HCT116 (cell line): Measurements from ENCODE around the gene CAMKMT. TPM values are rescaled to one million over a fixed set of nuclear protein-coding genes. Genes with fewer than 3 reads are reported as not detected.

ENCODE experiments used
- ATAC-seq: fragments of 200-7000 bp; cut with Tn5 transposase; 2 replicates; pipeline ENCODE4 v1.9.1; 2020; ENCODE audit warnings: mild to moderate bottlenecking, moderate library complexity
- BruUV-seq: library from RNA; stranded (reverse); fragments of 400-500 nt; replicated peaks from 2 replicates; lab custom pipeline; 2021; lab: Mats Ljungman, UMichigan
- CTCF ChIA-PET: fragments of 300-600 bp; sonication (Branson Sonifier 250); formaldehyde crosslinking; loops from one replicate; lab custom pipeline; 2021; ENCODE audit warnings: antibody characterized with exemption; lab: Charles Lee
- POLR2A ChIA-PET: fragments of 300-600, 350-600 bp; sonication (Branson Sonifier 250); formaldehyde crosslinking; loops from one replicate; lab custom pipeline; 2021; ENCODE audit warnings: antibody characterized with exemption; lab: Charles Lee
- RAD21 ChIA-PET, 2 experiments: fragments of 300-600 bp; sonication (Branson Sonifier 250); formaldehyde crosslinking; loops; one replicate each; lab custom pipeline; 2023; ENCODE audit warnings: low total read pairs in 2 of 2; ENCODE audit not compliant: uncharacterized antibody in 2 of 2, unreplicated experiment in 2 of 2, low non-redundant PET in 1 of 2; lab: Charles Lee
- DNase-seq: peaks from one replicate; pipeline ENCODE4 v3.0.0-alpha.2; 2010; ENCODE audit warnings: low read depth, low spot score
- H2AFZ ChIP-seq: fragments of 200-600 bp; shearing (Covaris generic), sonication (generic); 2 replicates; pipeline ENCODE4 v1.6.1; 2017; ENCODE audit warnings: low read depth, mixed run types, mixed read lengths, antibody characterized with exemption, low read length; ENCODE audit not compliant: poor library complexity, severe bottlenecking
- H3K27ac ChIP-seq: 2 replicates; pipeline ENCODE4 v1.5.1; 2012; ENCODE audit warnings: low read depth, low read length
- H3K27me3 ChIP-seq: fragments of 200-600 bp; sonication (generic); 2 replicates; pipeline ENCODE4 v1.6.1; 2016; ENCODE audit warnings: mixed run types, low read length, mixed read lengths; ENCODE audit not compliant: insufficient read depth
- H3K36me3 ChIP-seq, 2 experiments: fragments of 200-500 bp in 1 of 2; fragments of 200-600 bp in 1 of 2; sonication (Bioruptor generic) in 1 of 2; sonication (generic) in 1 of 2; 2 replicates each; pipeline versions ENCODE4 v1.5.1 to v1.6.1; 2014 to 2016; ENCODE audit warnings: low read length in 2 of 2, inconsistent platforms in 1 of 2, mixed read lengths in 1 of 2, mixed run types in 1 of 2; ENCODE audit not compliant: insufficient read depth in 2 of 2, control insufficient read depth in 1 of 2
- H3K4me1 ChIP-seq, 2 experiments: fragments of 200-600 bp in 1 of 2; sonication (generic) in 1 of 2; 2 replicates each; pipeline versions ENCODE4 v1.5.1 to v1.6.1; 2012 to 2017; ENCODE audit warnings: low read length in 2 of 2, inconsistent platforms in 1 of 2, mild to moderate bottlenecking in 1 of 2, mixed read lengths in 1 of 2, mixed run types in 1 of 2, moderate library complexity in 1 of 2; ENCODE audit not compliant: insufficient read depth in 2 of 2, control insufficient read depth in 1 of 2
- H3K4me2 ChIP-seq: fragments of 200-600 bp; sonication (generic); 2 replicates; pipeline ENCODE4 v1.6.1; 2017; ENCODE audit warnings: mixed run types, low read length, mixed read lengths
- H3K4me3 ChIP-seq, 2 experiments: fragments of 200-600 bp in 1 of 2; sonication (generic) in 1 of 2; replicated peaks in 1 of 2; 2 replicates each; pipeline ENCODE4 v1.5.1; 2011 to 2016; ENCODE audit warnings: low read length in 2 of 2, control low read depth in 1 of 2, low read depth in 1 of 2, mild to moderate bottlenecking in 1 of 2, mixed read lengths in 1 of 2, mixed run types in 1 of 2
- H3K79me2 ChIP-seq: fragments of 200-600 bp; sonication (generic); 2 replicates; pipeline ENCODE4 v1.6.1; 2017; ENCODE audit warnings: mild to moderate bottlenecking, mixed run types, low read length, moderate library complexity, mixed read lengths; ENCODE audit not compliant: insufficient read depth
- H3K9ac ChIP-seq: fragments of 200-600 bp; sonication (generic); 2 replicates; pipeline ENCODE4 v1.6.1; 2016; ENCODE audit warnings: low read length, mixed read lengths
- H3K9me2 ChIP-seq: fragments of 200-600 bp; sonication (generic), shearing (Covaris generic); 2 replicates; pipeline ENCODE4 v1.6.1; 2017; ENCODE audit warnings: mixed run types, mild to moderate bottlenecking, moderate library complexity; ENCODE audit not compliant: insufficient read depth
- H3K9me3 ChIP-seq, 2 experiments: fragments of 200-500 bp in 1 of 2; fragments of 200-600 bp in 1 of 2; sonication (Bioruptor generic) in 1 of 2; sonication (generic) in 1 of 2; 2 replicates each; pipeline ENCODE4 v1.6.1; 2014 to 2017; ENCODE audit warnings: low read length in 2 of 2, mixed read lengths in 2 of 2, inconsistent platforms in 1 of 2, low read depth in 1 of 2, mild to moderate bottlenecking in 1 of 2, mixed run types in 1 of 2, moderate library complexity in 1 of 2; ENCODE audit not compliant: control insufficient read depth in 1 of 2, insufficient read depth in 1 of 2
- H4K20me1 ChIP-seq: fragments of 200-600 bp; sonication (generic), shearing (Covaris generic); 2 replicates; pipeline ENCODE4 v1.6.1; 2017; ENCODE audit warnings: mixed run types, mild to moderate bottlenecking, moderate library complexity; ENCODE audit not compliant: insufficient read depth
- CEBPB ChIP-seq: IDR thresholded peaks from 2 replicates; pipeline ENCODE4 v1.6.1; 2012; ENCODE audit warnings: low read depth
- EGR1 ChIP-seq: IDR thresholded peaks from 2 replicates; pipeline ENCODE4 v1.6.1; 2012; ENCODE audit warnings: low read depth
- EZH2phosphoT487 ChIP-seq: fragments of 200-600 bp; IDR thresholded peaks from 2 replicates; pipeline ENCODE4 v1.6.1; 2018; ENCODE audit warnings: antibody characterized with exemption, borderline replicate concordance
- FOSL1 ChIP-seq: IDR thresholded peaks from 2 replicates; pipeline ENCODE4 v1.6.1; 2012; ENCODE audit warnings: low read depth
- JUND ChIP-seq: IDR thresholded peaks from 2 replicates; pipeline ENCODE4 v1.6.1; 2012
- RAD21 ChIP-seq: IDR thresholded peaks from 2 replicates; pipeline ENCODE4 v1.6.1; 2012; ENCODE audit warnings: low read depth, mild to moderate bottlenecking
- SP1 ChIP-seq: IDR thresholded peaks from 2 replicates; pipeline ENCODE4 v1.6.1; 2012; ENCODE audit warnings: low read depth
- SRF ChIP-seq: IDR thresholded peaks from 2 replicates; pipeline ENCODE4 v1.6.1; 2012; ENCODE audit warnings: low read depth
- YY1 ChIP-seq: IDR thresholded peaks from 2 replicates; pipeline ENCODE4 v1.6.1; 2011; ENCODE audit warnings: low read length, low read depth, moderate library complexity, mild to moderate bottlenecking; ENCODE audit not compliant: insufficient replicate concordance; ENCODE audit errors: extremely low read depth
- ZFX ChIP-seq: fragments of 450-650 bp; IDR thresholded peaks from 2 replicates; pipeline ENCODE4 v1.6.1; 2017
- ZNF274 ChIP-seq: fragments of 200-500 bp; sonication (Bioruptor generic); IDR thresholded peaks from 2 replicates; pipeline ENCODE4 v1.6.1; 2014; ENCODE audit warnings: mild to moderate bottlenecking, low read depth, low read length, inconsistent platforms
- intact Hi-C: fragments of 100-400 bp; cut with micrococcal nuclease; formaldehyde crosslinking; loops from 2 replicates; pipeline ENCODE4 v1.10.0; 2022
- total RNA-seq: library from RNA; stranded (reverse); gene quantifications from one replicate; pipeline ENCODE4 v1.2.1, GENCODE V29; 2021; ENCODE audit not compliant: unreplicated experiment
- TF ChIP-seq, protein P1 (sequence below): IDR thresholded peaks from 2 replicates; pipeline ENCODE4 v1.6.1; 2012
- TF ChIP-seq, protein P2 (sequence below): IDR thresholded peaks from 2 replicates; pipeline ENCODE4 v1.6.1; 2011; ENCODE audit warnings: mild to moderate bottlenecking, low read length, moderate library complexity; ENCODE audit not compliant: insufficient replicate concordance; ENCODE audit errors: extremely low read depth
- TF ChIP-seq, protein P3 (sequence below), 3 experiments: fragments of 200-600 bp in 1 of 3; sonication (generic) in 1 of 3; IDR thresholded peaks in 2 of 3; conservative IDR thresholded peaks in 1 of 3; 2 replicates each; pipeline ENCODE4 v1.5.1; 2012 to 2017; ENCODE audit warnings: low read depth in 2 of 3, low read length in 2 of 3, antibody characterized with exemption in 1 of 3, borderline replicate concordance in 1 of 3, control low read depth in 1 of 3, mild to moderate bottlenecking in 1 of 3, mixed read lengths in 1 of 3, mixed run types in 1 of 3, moderate library complexity in 1 of 3; ENCODE audit not compliant: insufficient read depth in 1 of 3
- TF ChIP-seq, protein P4 (sequence below): IDR thresholded peaks from 2 replicates; pipeline ENCODE4 v1.6.1; 2012; ENCODE audit warnings: low read depth
- TF ChIP-seq, protein P5 (sequence below): IDR thresholded peaks from 2 replicates; pipeline ENCODE4 v1.6.1; 2012

The CAMKMT gene
- total RNA-seq, 1 experiment from 2014 or later, result 10.6 TPM

DNA sequence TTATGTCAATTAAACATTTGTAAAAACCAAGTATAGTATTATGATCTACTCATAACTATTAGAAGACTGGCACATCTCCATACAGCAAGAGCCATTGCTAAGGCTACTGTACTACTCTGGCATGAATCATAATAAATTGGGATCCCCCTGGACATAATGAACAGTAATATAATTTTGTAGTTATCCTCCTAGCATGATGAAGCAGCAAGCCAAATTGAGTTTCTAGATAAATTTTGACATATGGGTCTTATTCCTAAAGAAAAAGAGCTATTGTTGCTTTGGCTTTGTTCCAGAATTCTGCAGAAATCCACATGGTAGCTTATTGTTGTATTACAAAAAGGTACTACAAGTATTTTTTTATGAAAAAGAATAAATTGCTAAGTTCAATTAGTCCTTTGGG lies 204.3 kb downstream of the CAMKMT start:
- H3K27ac ChIP-seq, result no peak overlapping the region
- no peak for ATAC-seq
- CTCF ChIA-PET, result no interaction called here
- TF ChIP-seq, protein P1, sequence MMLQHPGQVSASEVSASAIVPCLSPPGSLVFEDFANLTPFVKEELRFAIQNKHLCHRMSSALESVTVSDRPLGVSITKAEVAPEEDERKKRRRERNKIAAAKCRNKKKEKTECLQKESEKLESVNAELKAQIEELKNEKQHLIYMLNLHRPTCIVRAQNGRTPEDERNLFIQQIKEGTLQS, result no peak
- TF ChIP-seq RAD21, result no peak
- no peak for TF ChIP-seq JUND
- TF ChIP-seq YY1, result no peak
- no peak for TF ChIP-seq EZH2phosphoT487
- TF ChIP-seq, protein P2, sequence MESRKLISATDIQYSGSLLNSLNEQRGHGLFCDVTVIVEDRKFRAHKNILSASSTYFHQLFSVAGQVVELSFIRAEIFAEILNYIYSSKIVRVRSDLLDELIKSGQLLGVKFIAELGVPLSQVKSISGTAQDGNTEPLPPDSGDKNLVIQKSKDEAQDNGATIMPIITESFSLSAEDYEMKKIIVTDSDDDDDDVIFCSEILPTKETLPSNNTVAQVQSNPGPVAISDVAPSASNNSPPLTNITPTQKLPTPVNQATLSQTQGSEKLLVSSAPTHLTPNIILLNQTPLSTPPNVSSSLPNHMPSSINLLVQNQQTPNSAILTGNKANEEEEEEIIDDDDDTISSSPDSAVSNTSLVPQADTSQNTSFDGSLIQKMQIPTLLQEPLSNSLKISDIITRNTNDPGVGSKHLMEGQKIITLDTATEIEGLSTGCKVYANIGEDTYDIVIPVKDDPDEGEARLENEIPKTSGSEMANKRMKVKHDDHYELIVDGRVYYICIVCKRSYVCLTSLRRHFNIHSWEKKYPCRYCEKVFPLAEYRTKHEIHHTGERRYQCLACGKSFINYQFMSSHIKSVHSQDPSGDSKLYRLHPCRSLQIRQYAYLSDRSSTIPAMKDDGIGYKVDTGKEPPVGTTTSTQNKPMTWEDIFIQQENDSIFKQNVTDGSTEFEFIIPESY, result no peak
- no peak for TF ChIP-seq EGR1
- TF ChIP-seq SRF, result no peak
- TF ChIP-seq, protein P3, sequence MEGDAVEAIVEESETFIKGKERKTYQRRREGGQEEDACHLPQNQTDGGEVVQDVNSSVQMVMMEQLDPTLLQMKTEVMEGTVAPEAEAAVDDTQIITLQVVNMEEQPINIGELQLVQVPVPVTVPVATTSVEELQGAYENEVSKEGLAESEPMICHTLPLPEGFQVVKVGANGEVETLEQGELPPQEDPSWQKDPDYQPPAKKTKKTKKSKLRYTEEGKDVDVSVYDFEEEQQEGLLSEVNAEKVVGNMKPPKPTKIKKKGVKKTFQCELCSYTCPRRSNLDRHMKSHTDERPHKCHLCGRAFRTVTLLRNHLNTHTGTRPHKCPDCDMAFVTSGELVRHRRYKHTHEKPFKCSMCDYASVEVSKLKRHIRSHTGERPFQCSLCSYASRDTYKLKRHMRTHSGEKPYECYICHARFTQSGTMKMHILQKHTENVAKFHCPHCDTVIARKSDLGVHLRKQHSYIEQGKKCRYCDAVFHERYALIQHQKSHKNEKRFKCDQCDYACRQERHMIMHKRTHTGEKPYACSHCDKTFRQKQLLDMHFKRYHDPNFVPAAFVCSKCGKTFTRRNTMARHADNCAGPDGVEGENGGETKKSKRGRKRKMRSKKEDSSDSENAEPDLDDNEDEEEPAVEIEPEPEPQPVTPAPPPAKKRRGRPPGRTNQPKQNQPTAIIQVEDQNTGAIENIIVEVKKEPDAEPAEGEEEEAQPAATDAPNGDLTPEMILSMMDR (IDR thresholded peaks at IDR 0.05 in 2 of 3, conservative IDR thresholded peaks at IDR 0.05 in 1 of 3; ENCODE audit: borderline replicate concordance in 1 of 3, insufficient read depth in 1 of 3, low read depth in 2 of 3, low read length in 2 of 3), result no peak
- TF ChIP-seq ZNF274, result no peak
- TF ChIP-seq, protein P4, sequence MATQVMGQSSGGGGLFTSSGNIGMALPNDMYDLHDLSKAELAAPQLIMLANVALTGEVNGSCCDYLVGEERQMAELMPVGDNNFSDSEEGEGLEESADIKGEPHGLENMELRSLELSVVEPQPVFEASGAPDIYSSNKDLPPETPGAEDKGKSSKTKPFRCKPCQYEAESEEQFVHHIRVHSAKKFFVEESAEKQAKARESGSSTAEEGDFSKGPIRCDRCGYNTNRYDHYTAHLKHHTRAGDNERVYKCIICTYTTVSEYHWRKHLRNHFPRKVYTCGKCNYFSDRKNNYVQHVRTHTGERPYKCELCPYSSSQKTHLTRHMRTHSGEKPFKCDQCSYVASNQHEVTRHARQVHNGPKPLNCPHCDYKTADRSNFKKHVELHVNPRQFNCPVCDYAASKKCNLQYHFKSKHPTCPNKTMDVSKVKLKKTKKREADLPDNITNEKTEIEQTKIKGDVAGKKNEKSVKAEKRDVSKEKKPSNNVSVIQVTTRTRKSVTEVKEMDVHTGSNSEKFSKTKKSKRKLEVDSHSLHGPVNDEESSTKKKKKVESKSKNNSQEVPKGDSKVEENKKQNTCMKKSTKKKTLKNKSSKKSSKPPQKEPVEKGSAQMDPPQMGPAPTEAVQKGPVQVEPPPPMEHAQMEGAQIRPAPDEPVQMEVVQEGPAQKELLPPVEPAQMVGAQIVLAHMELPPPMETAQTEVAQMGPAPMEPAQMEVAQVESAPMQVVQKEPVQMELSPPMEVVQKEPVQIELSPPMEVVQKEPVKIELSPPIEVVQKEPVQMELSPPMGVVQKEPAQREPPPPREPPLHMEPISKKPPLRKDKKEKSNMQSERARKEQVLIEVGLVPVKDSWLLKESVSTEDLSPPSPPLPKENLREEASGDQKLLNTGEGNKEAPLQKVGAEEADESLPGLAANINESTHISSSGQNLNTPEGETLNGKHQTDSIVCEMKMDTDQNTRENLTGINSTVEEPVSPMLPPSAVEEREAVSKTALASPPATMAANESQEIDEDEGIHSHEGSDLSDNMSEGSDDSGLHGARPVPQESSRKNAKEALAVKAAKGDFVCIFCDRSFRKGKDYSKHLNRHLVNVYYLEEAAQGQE, result no peak
- TF ChIP-seq, protein P5, sequence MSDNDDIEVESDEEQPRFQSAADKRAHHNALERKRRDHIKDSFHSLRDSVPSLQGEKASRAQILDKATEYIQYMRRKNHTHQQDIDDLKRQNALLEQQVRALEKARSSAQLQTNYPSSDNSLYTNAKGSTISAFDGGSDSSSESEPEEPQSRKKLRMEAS, result no peak
- TF ChIP-seq SP1, result no peak
- no peak for TF ChIP-seq FOSL1
- TF ChIP-seq ZFX, result no peak
- TF ChIP-seq CEBPB, result no peak
- H2AFZ ChIP-seq, result no peak overlapping the region
- DNase-seq, result no peak
- no peak overlapping the region for H3K9ac ChIP-seq
- H3K9me3 ChIP-seq, result no peaks in the 10 kb centered on the region
- RAD21 ChIA-PET, result no interaction called here
- H3K4me3 ChIP-seq, result no peak overlapping the region
- no peaks in the 10 kb centered on the region for H3K27me3 ChIP-seq
- no peak overlapping the region for H3K4me2 ChIP-seq
- no peaks in the 10 kb centered on the region for H3K36me3 ChIP-seq
- intact Hi-C loops, result no loop called here
- POLR2A ChIA-PET, result no interaction called here
- no peaks in the 10 kb centered on the region for H3K4me1 ChIP-seq
- no peaks in the 10 kb centered on the region for H3K79me2 ChIP-seq
- BruUV-seq, result no TSS peak
- H4K20me1 ChIP-seq, result no peaks in the 10 kb centered on the region
- no peaks in the 10 kb centered on the region for H3K9me2 ChIP-seq
